Measurements from ENCODE around the gene FANCG. TPM values are rescaled to one million over a fixed set of nuclear protein-coding genes. Genes with fewer than 3 reads are reported as not detected.

The FANCG gene
- total RNA-seq, 4 donors from 2014 or later = 1.8 to 15.7 (median 3.4) TPM

GRCh38 chr9:35076848-35077247 is 2.9 kb downstream of the FANCG start:
- Histone ChIP-seq H3K4me3 (no peak overlapping the region), H3K27ac (no peak overlapping the region), H3K36me3 (no peaks in the 10 kb centered on the region), H3K9me3 (no peaks in the 10 kb centered on the region), H3K4me1 (peaks cover 12 to 15% of the 10 kb centered on the region in 2 donors), H3K27me3 (no peaks in the 10 kb centered on the region)
- TF ChIP-seq CTCF (IDR thresholded peaks at IDR 0.05 in 4 of 5, conservative IDR thresholded peaks at IDR 0.05 in 1 of 5) = no peak
- no peak for TF ChIP-seq POLR2A (IDR thresholded peaks at IDR 0.05)
- no peak for DNase-seq
- in situ Hi-C loops (cut with MboI; ENCODE audit: low sequenced_read_pairs in 4 of 4) (loop anchor here in 1 of 4 donors (25.0 kb wide), 1 partner anchor 415 kb away; the partner anchor contains the start of genes CCL27 and IL11RA), intact Hi-C loops (cut with DNase I; ENCODE audit: low total_unique reads) (no loop called here)
- ATAC-seq = no peak

- Histone ChIP-seq H3K4me1 (peaks cover 18% of the 10 kb centered on the region in 2 donors), H3K4me3 (no peak overlapping the region), H3K27ac (no peak overlapping the region), H3K36me3 (no peaks in the 10 kb centered on the region), H3K9me3 (no peaks in the 10 kb centered on the region), H3K27me3 (no peaks in the 10 kb centered on the region)
- no peak for DNase-seq
- ATAC-seq = no peak
- TF ChIP-seq CTCF (IDR thresholded peaks at IDR 0.05 in 4 of 5, conservative IDR thresholded peaks at IDR 0.05 in 1 of 5) = no peak
- intact Hi-C loops (cut with DNase I; ENCODE audit: low total_unique reads) = no loop called here
- in situ Hi-C loops (cut with MboI; ENCODE audit: low sequenced_read_pairs in 4 of 4) = loop anchor here in 1 of 4 donors (25.0 kb wide), 1 partner anchor 413 kb away; the partner anchor contains the start of genes CCL27 and IL11RA
Observed at GRCh38 chr9:35075358-35075757, 4.4 kb downstream of the FANCG start.

- H3K27me3 ChIP-seq = no peaks in the 10 kb centered on the region
- no peak for DNase-seq
- H3K36me3 ChIP-seq = no peaks in the 10 kb centered on the region
- H3K27ac ChIP-seq = no peak overlapping the region
- no peak for ATAC-seq
- no peaks in the 10 kb centered on the region for H3K9me3 ChIP-seq
- intact Hi-C loops (cut with DNase I; ENCODE audit: low total_unique reads) (loop anchor here (5.0 kb wide), 1 partner anchor 528 kb away; no protein-coding TSS in a partner anchor), in situ Hi-C loops (cut with MboI; ENCODE audit: low sequenced_read_pairs in 4 of 4) (loop anchor here in 1 of 4 donors (25.0 kb wide), 1 partner anchor 412 kb away; the partner anchor contains the start of genes CCL27 and IL11RA)
- TF ChIP-seq POLR2A (IDR thresholded peaks at IDR 0.05) (no peak), CTCF (IDR thresholded peaks at IDR 0.05 in 4 of 5, conservative IDR thresholded peaks at IDR 0.05 in 1 of 5) (no peak)
- peaks cover 21 to 23% of the 10 kb centered on the region in 2 donors for H3K4me1 ChIP-seq
- no peak overlapping the region for H3K4me3 ChIP-seq
Observed at GRCh38 chr9:35074791-35075190, 5.0 kb downstream of the FANCG start.

GRCh38 chr9:35074141-35074540 is 5.6 kb downstream of the FANCG start:
- ATAC-seq (no peak), DNase-seq (no peak)
- Histone ChIP-seq H3K4me1 (peaks cover 23 to 28% of the 10 kb centered on the region in 2 donors), H3K27ac (no peak overlapping the region), H3K4me3 (no peak overlapping the region), H3K27me3 (no peaks in the 10 kb centered on the region), H3K9me3 (no peaks in the 10 kb centered on the region), H3K36me3 (no peaks in the 10 kb centered on the region)
- intact Hi-C loops (cut with DNase I; ENCODE audit: low total_unique reads) (loop anchor here (5.0 kb wide), 1 partner anchor 528 kb away; no protein-coding TSS in a partner anchor), in situ Hi-C loops (cut with MboI; ENCODE audit: low sequenced_read_pairs in 4 of 4) (no loop called here)
- TF ChIP-seq POLR2A (IDR thresholded peaks at IDR 0.05) (no peak), CTCF (IDR thresholded peaks at IDR 0.05 in 4 of 5, conservative IDR thresholded peaks at IDR 0.05 in 1 of 5) (no peak)

- Histone ChIP-seq H3K36me3 (peaks cover 0 to under 1% of the 10 kb centered on the region in 2 donors), H3K9me3 (no peaks in the 10 kb centered on the region), H3K4me1 (peaks cover 27 to 32% of the 10 kb centered on the region in 2 donors), H3K27ac (peak overlapping the region; percentile 70 to 100 (median 94)), H3K27me3 (no peaks in the 10 kb centered on the region), H3K4me3 (peak overlapping the region in 2 of 4 donors; percentile 15 to 93)
- in situ Hi-C loops (cut with MboI; ENCODE audit: low sequenced_read_pairs in 4 of 4) = no loop called here
- TF ChIP-seq CTCF (IDR thresholded peaks at IDR 0.05 in 4 of 5, conservative IDR thresholded peaks at IDR 0.05 in 1 of 5) (no peak), POLR2A (IDR thresholded peaks at IDR 0.05) (no peak)
- no peak for DNase-seq
- no peak for ATAC-seq
- intact Hi-C loops (cut with DNase I; ENCODE audit: low total_unique reads) = loop anchor here (2.0 to 5.0 kb wide), 3 partner anchors 30 to 616 kb away; partner anchors contain the start of genes STOML2 and TPM2
Observed at GRCh38 chr9:35073279-35073612, 6.5 kb downstream of the FANCG start.
